HG02943 (cell line): ENCODE measurements around the gene RWDD3.

ENCODE experiments used
- ATAC-seq: cut with Tn5 transposase; IDR thresholded peaks from one replicate; pipeline ENCODE4 v1.9.1; 2021; ENCODE audit warnings: mild to moderate bottlenecking, low read depth, moderate library complexity; ENCODE audit not compliant: unreplicated experiment

The RWDD3 gene

GRCh38 chr1:95281781-95282517, 47.9 kb downstream of the RWDD3 start:
- no peak for ATAC-seq

GRCh38 chr1:95282518-95282895, 48.5 kb downstream of the RWDD3 start:
- ATAC-seq, result no peak

DNA sequence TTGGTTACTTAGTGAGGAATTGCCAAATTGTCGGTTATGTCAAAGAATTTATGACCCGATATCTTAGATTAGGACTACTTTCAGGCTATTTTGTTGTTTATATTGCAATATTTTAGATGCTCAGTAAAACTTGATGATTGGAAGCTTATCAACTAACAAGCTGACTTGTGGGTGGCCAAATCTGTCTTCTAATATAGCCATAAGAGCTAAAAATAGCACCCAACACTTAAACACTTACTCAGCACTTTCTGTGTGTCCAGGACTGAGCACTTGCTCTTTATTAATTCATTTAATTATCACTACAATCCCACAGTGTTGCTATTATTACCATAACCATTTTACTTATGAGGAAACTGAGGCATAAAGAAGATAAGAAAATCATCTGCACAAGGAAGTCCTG, 50.4 kb downstream of the RWDD3 start:
- ATAC-seq, result no peak

GRCh38 chr1:95286479-95286878, 52.5 kb downstream of the RWDD3 start:
- ATAC-seq, result no peak

DNA sequence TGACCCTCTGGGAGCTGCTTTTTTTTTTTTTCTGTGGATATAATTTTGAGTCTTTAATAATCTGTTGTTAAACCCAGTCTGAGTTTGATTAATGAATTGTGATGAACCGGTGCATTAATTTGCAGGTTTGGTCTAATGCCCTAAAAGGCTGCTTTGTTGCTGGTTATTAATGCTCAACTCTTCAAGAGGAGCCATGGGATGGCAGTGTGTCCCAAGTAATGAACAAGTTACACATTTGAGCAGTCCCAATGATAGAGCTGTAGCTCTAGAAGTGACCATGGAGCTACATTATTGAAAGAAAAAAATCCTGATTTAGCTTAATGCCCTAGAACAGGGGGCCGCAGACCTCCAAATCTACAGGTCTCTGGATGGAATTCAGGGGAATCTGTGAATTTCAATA, 53.1 kb downstream of the RWDD3 start:
- no peak for ATAC-seq

- no peak for ATAC-seq
Observed at GRCh38 chr1:95287825-95288224, 53.8 kb downstream of the RWDD3 start.
